HepG2 (cell line): ENCODE results near the gene ZNF112. TPM values are rescaled to one million over a fixed set of nuclear protein-coding genes. Genes with fewer than 3 reads are reported as not detected.

ENCODE experiments used
- ATAC-seq: fragments of 200-7000 bp; cut with Tn5 transposase; 3 replicates; pipeline ENCODE4 v1.9.1; 2020; ENCODE audit warnings: mild to moderate bottlenecking, moderate library complexity
- BruUV-seq: library from RNA; stranded (reverse); fragments of 400-500 nt; replicated peaks from 2 replicates; lab custom pipeline; 2021; lab: Mats Ljungman, UMichigan
- CTCF ChIA-PET: fragments of 300-600 bp; formaldehyde crosslinking; extraction: SDS; loops from one replicate; lab custom pipeline; 2021; ENCODE audit warnings: low total read pairs, inconsistent platforms, low intra/inter-chr PET ratio; lab: Yijun Ruan, JAX
- POLR2A ChIA-PET: fragments of 350-600 bp; sonication (Branson Sonifier 250); formaldehyde crosslinking; loops from one replicate; lab custom pipeline; 2020; ENCODE audit warnings: antibody characterized with exemption, inconsistent platforms; lab: Yijun Ruan, JAX
- DNase-seq: peaks from one replicate; pipeline ENCODE4 v3.0.0-alpha.2; 2015; ENCODE audit warnings: low spot score
- FAIRE-seq: peaks from 3 replicates; lab custom pipeline; 2011; peaks lifted over from hg19 to GRCh38; lab: Jason Lieb, UNC
- H2AFZ ChIP-seq: one replicate; pipeline ENCODE4 v1.6.1; 2011; ENCODE audit warnings: low read length, inconsistent platforms
- H3K27ac ChIP-seq: fragments of 300-600 bp; 3 replicates; pipeline ENCODE4 v1.8.0; 2011; ENCODE audit warnings: mixed run types, mild to moderate bottlenecking, mixed read lengths, low read length, inconsistent platforms; ENCODE audit not compliant: insufficient read depth; ENCODE audit errors: extremely low read length
- H3K27me3 ChIP-seq, 2 experiments: fragments of 200-600 bp in 1 of 2; 2 replicates in 1 of 2; 3 replicates in 1 of 2; pipeline versions ENCODE4 v1.6.0 to v1.8.0; 2011; ENCODE audit warnings: low read length in 2 of 2, mild to moderate bottlenecking in 2 of 2, moderate library complexity in 2 of 2, inconsistent platforms in 1 of 2; ENCODE audit not compliant: insufficient read depth in 2 of 2, control insufficient read depth in 1 of 2
- H3K36me3 ChIP-seq, 2 experiments: fragments of 200-600 bp in 1 of 2; replicated peaks in 1 of 2; 2 replicates in 1 of 2; 3 replicates in 1 of 2; pipeline versions ENCODE4 v1.5.1 to v1.8.0; 2011; ENCODE audit warnings: low read length in 2 of 2, inconsistent platforms in 1 of 2; ENCODE audit not compliant: insufficient read depth in 2 of 2, control insufficient read depth in 1 of 2
- H3K4me1 ChIP-seq: 2 replicates; pipeline ENCODE4 v1.5.1; 2012; ENCODE audit warnings: low read length, inconsistent platforms; ENCODE audit not compliant: insufficient read depth
- H3K4me2 ChIP-seq: 2 replicates; pipeline ENCODE4 v1.6.0; 2011; ENCODE audit warnings: low read depth, low read length, inconsistent platforms
- H3K4me3 ChIP-seq, 3 experiments: fragments of 200-600 bp in 1 of 3; sonication (generic), shearing (Covaris generic) in 1 of 3; replicated peaks in 1 of 3; 2 replicates each; pipeline ENCODE4 v1.5.1; 2011 to 2016; ENCODE audit warnings: low read length in 3 of 3, inconsistent platforms in 2 of 3, low read depth in 2 of 3, mild to moderate bottlenecking in 2 of 3, control low read depth in 1 of 3, mixed read lengths in 1 of 3; ENCODE audit not compliant: insufficient read depth in 1 of 3
- H3K79me2 ChIP-seq: one replicate; pipeline ENCODE4 v1.6.1; 2011; ENCODE audit warnings: low read length, inconsistent platforms; ENCODE audit not compliant: insufficient read depth
- H3K9ac ChIP-seq: 2 replicates; pipeline ENCODE4 v1.6.0; 2011; ENCODE audit warnings: mild to moderate bottlenecking, low read depth, low read length, inconsistent platforms; ENCODE audit not compliant: insufficient read depth
- H3K9me3 ChIP-seq: 2 replicates; pipeline ENCODE4 v1.5.1; 2012; ENCODE audit warnings: mild to moderate bottlenecking, low read length
- H4K20me1 ChIP-seq: 2 replicates; pipeline ENCODE4 v1.6.0; 2011; ENCODE audit warnings: inconsistent platforms, mild to moderate bottlenecking, low read length, moderate library complexity; ENCODE audit not compliant: insufficient read depth
- ATF5 ChIP-seq: sonication (generic); formaldehyde crosslinking; IDR thresholded peaks from 2 replicates; pipeline ENCODE4 v1.4.0; 2020; ENCODE audit warnings: mild to moderate bottlenecking, low read depth, missing genetic modification reagents
- CEBPB ChIP-seq: IDR thresholded peaks from 2 replicates; pipeline ENCODE4 v1.6.1; 2011; ENCODE audit warnings: low read depth, low read length, improper control_type of control experiment, borderline replicate concordance
- HOXA7 ChIP-seq: sonication (generic); formaldehyde crosslinking; IDR thresholded peaks from 2 replicates; pipeline ENCODE4 v1.8.1; 2022; ENCODE audit warnings: mild to moderate bottlenecking, missing genetic modification reagents, moderate library complexity
- POLR2AphosphoS2 ChIP-seq: IDR thresholded peaks from 2 replicates; pipeline ENCODE4 v1.6.1; 2011; ENCODE audit warnings: low read depth, low read length, improper control_type of control experiment
- RBFOX2 ChIP-seq: fragments of 200-400 bp; formaldehyde crosslinking; IDR thresholded peaks from 2 replicates; pipeline ENCODE4 v1.6.1; 2017; ENCODE audit warnings: low read depth, mild to moderate bottlenecking, low read length
- RCOR2 ChIP-seq: IDR thresholded peaks from 2 replicates; pipeline ENCODE4 v1.6.1; 2016; ENCODE audit warnings: missing biosample characterization, missing genetic modification reagents
- RNF2 ChIP-seq: fragments of 450-650 bp; conservative IDR thresholded peaks from 2 replicates; pipeline ENCODE4 v1.6.1; 2016; ENCODE audit warnings: low read depth
- SIX1 ChIP-seq: sonication (generic); formaldehyde crosslinking; IDR thresholded peaks from 2 replicates; pipeline ENCODE4 v1.4.0; 2020; ENCODE audit warnings: missing genetic modification reagents, borderline replicate concordance
- TP53 ChIP-seq: sonication (generic); formaldehyde crosslinking; conservative IDR thresholded peaks from 2 replicates; pipeline ENCODE4 v1.4.0; 2020; ENCODE audit warnings: missing genetic modification reagents
- TRIM22 ChIP-seq: fragments of 450-650 bp; IDR thresholded peaks from 2 replicates; pipeline ENCODE4 v1.6.1; 2017
- ZBTB38 ChIP-seq: sonication (generic); formaldehyde crosslinking; IDR thresholded peaks from 2 replicates; pipeline ENCODE4 v1.5.1; 2020; ENCODE audit warnings: mild to moderate bottlenecking, missing genetic modification reagents
- ZBTB39 ChIP-seq: sonication (generic); formaldehyde crosslinking; IDR thresholded peaks from 2 replicates; pipeline ENCODE4 v1.5.0; 2020; ENCODE audit warnings: missing genetic modification reagents
- ZFP82 ChIP-seq: sonication (generic); formaldehyde crosslinking; IDR thresholded peaks from 2 replicates; pipeline ENCODE4 v1.5.1; 2020; ENCODE audit warnings: mild to moderate bottlenecking, missing genetic modification reagents, borderline replicate concordance
- ZNF317 ChIP-seq: sonication (generic); formaldehyde crosslinking; IDR thresholded peaks from 2 replicates; pipeline ENCODE4 v1.5.0; 2020; ENCODE audit warnings: mild to moderate bottlenecking, missing genetic modification reagents
- ZNF335 ChIP-seq: sonication (generic); formaldehyde crosslinking; IDR thresholded peaks from 2 replicates; pipeline ENCODE4 v1.4.0; 2020; ENCODE audit warnings: missing genetic modification reagents
- ZNF468 ChIP-seq: sonication (generic); formaldehyde crosslinking; IDR thresholded peaks from 2 replicates; pipeline ENCODE4 v1.8.0; 2022; ENCODE audit warnings: mild to moderate bottlenecking, moderate library complexity, missing genetic modification reagents
- ZNF549 ChIP-seq: sonication (generic); formaldehyde crosslinking; IDR thresholded peaks from 2 replicates; pipeline ENCODE4 v1.5.0; 2020; ENCODE audit warnings: missing genetic modification reagents
- ZNF577 ChIP-seq: sonication (generic); formaldehyde crosslinking; IDR thresholded peaks from 2 replicates; pipeline ENCODE4 v1.4.0; 2020; ENCODE audit warnings: mild to moderate bottlenecking, low read depth, missing genetic modification reagents, borderline replicate concordance
- ZNF83 ChIP-seq: sonication (generic); formaldehyde crosslinking; IDR thresholded peaks from 2 replicates; pipeline ENCODE4 v1.4.0; 2020; ENCODE audit warnings: missing genetic modification reagents, mild to moderate bottlenecking, borderline replicate concordance
- WGBS: methylation state at CpG from one replicate; pipeline ENCODE4 v1.1.6; 2017; ENCODE audit warnings: low lambda C conversion rate; 5-methylcytosine and 5-hydroxymethylcytosine counted together
- in situ Hi-C: cut with HindIII; loops from 2 replicates; pipeline ENCODE4 v1.10.0; 2017; ENCODE audit warnings: low pct_unique_long_range_greater_than_20kb; ENCODE audit not compliant: extremely low pct_ligation_motif_present
- intact Hi-C: fragments of 100-400 bp; cut with micrococcal nuclease; formaldehyde crosslinking; loops from one replicate; pipeline ENCODE4 v1.10.0; 2022; ENCODE audit not compliant: unreplicated experiment
- polyA plus RNA-seq, 8 experiments: library from polyadenylated mRNA; depleted of rRNA in 3 of 8; stranded (reverse) in 7 of 8; unstranded in 1 of 8; fragments of >200 nt; fragmentation: Illumina TruSeq in 4 of 8; extraction: Trizol in 4 of 8; gene quantifications; 2 replicates each; pipeline versions ENCODE4 v1.2.1 to v1.2.3, GENCODE V29; 2011 to 2016; ENCODE audit warnings: low read depth in 4 of 8, missing spikeins in 1 of 8, mixed read lengths in 1 of 8; ENCODE audit not compliant: insufficient read depth in 1 of 8
- total RNA-seq, 5 experiments: library from RNA; depleted of rRNA; stranded (reverse); fragments of >200 nt; fragmentation: Illumina TruSeq; extraction: Trizol; gene quantifications; 2 replicates each; pipeline ENCODE4 v1.2.3, GENCODE V29; 2016; ENCODE audit warnings: low read depth in 1 of 5

Gene ZNF112
- total and polyA plus RNA-seq, 2 of the 13 experiments (the other 11 are each of a cell fraction or from before 2014, with no cell fraction given) = 1.8 to 3.6 TPM

- TF ChIP-seq HOXA7 = no peak
- TF ChIP-seq RBFOX2 = no peak
These were observed 15.5 kb upstream of the ZNF112 start (continued) for GRCh38 chr19:44371815-44372480.

GRCh38 chr19:44367024-44367423 is 10.5 kb upstream of the ZNF112 start:
- H4K20me1 ChIP-seq = no peaks in the 10 kb centered on the region
- CTCF ChIA-PET = no interaction called here
- TF ChIP-seq CEBPB (no peak), RNF2 (no peak), POLR2AphosphoS2 (no peak), ZNF577 (no peak), ZBTB38 (CRISPR knock-in tag) (no peak), ZNF549 (CRISPR knock-in tag) (no peak), RCOR2 (CRISPR knock-in tag) (no peak), ATF5 (CRISPR knock-in tag) (no peak), TRIM22 (no peak), SIX1 (no peak), ZNF83 (CRISPR knock-in tag) (no peak), ZNF335 (CRISPR knock-in tag) (no peak), TP53 (no peak), ZNF468 (CRISPR knock-in tag) (no peak), ZFP82 (CRISPR knock-in tag) (no peak), ZBTB39 (CRISPR knock-in tag) (no peak), ZNF317 (no peak)
- H3K4me2 ChIP-seq = no peak overlapping the region
- WGBS = 69% methylated on average over 17 of the region's 17 CpGs
- POLR2A ChIA-PET = no interaction called here
- in situ Hi-C loops (no loop called here), intact Hi-C loops (no loop called here)
- FAIRE-seq (no peak), DNase-seq (no peak), ATAC-seq (no peak)
- H3K9me3 ChIP-seq = no peaks in the 10 kb centered on the region
- no peaks in the 10 kb centered on the region for H3K4me1 ChIP-seq
- H3K27me3 ChIP-seq = no peaks in the 10 kb centered on the region; a peak in 1 of 5 replicates
- no peak overlapping the region for H2AFZ ChIP-seq
- no peaks in the 10 kb centered on the region for H3K36me3 ChIP-seq
- H3K27ac ChIP-seq = no peak overlapping the region
- H3K4me3 ChIP-seq = no peak overlapping the region
- H3K9ac ChIP-seq = no peak overlapping the region
- no TSS peak for BruUV-seq
- H3K79me2 ChIP-seq = no peaks in the 10 kb centered on the region
